HT1080 (cell line): ENCODE results near the gene TMEM98. TPM values are rescaled to one million over a fixed set of nuclear protein-coding genes. Genes with fewer than 3 reads are reported as not detected.
"Not testable (repeated sequence)": the region's sequence is repeated elsewhere in the genome, so short reads cannot be mapped to it uniquely, and the experiment has no call there.

ENCODE experiments used
- DNase-seq: peaks from one replicate; pipeline ENCODE4 v3.0.0-alpha.2; 2015; ENCODE audit warnings: low read depth
- total RNA-seq: library from RNA; depleted of rRNA; stranded (reverse); fragments of >200 nt; shearing (Covaris generic); gene quantifications from 2 replicates; pipeline ENCODE4 v1.2.3, GENCODE V29; 2014; rRNA removed

Gene TMEM98
- total RNA-seq, 1 experiment from 2014 or later, result 23.8 TPM

GRCh38 chr17:32976131-32976530 lies 48.2 kb downstream of the TMEM98 start:
- no peak for DNase-seq

GRCh38 chr17:32976605-32977004 lies 48.7 kb downstream of the TMEM98 start:
- no peak for DNase-seq

- no peak for DNase-seq
These were observed 52.3 kb downstream of the TMEM98 start for GRCh38 chr17:32980230-32980629.

- not testable (repeated sequence) for DNase-seq
These were observed 53.7 kb downstream of the TMEM98 start for GRCh38 chr17:32981611-32982010.

- DNase-seq, result no peak
These were observed 57.2 kb downstream of the TMEM98 start for GRCh38 chr17:32985050-32985756.

GRCh38 chr17:32987453-32987805 lies 59.5 kb downstream of the TMEM98 start:
- DNase-seq, result not testable (repeated sequence)

- DNase-seq, result not testable (repeated sequence)
These were observed 59.9 kb downstream of the TMEM98 start for GRCh38 chr17:32987868-32988267.

- DNase-seq, result no peak
These were observed 60.6 kb downstream of the TMEM98 start for GRCh38 chr17:32988481-32989101.

GRCh38 chr17:32992321-32993033 lies 64.5 kb downstream of the TMEM98 start:
- no peak for DNase-seq

- no peak for DNase-seq
These were observed 66.0 kb downstream of the TMEM98 start for GRCh38 chr17:32993977-32994376.

Other genes starting within 250 kb of the TMEM98 start
- 2.6 and 4.5 TPM in 2 replicates for gene MYO1D, start 51.0 kb upstream of the TMEM98 start, total RNA-seq
- 0.53 TPM in 1 of 2 replicates, not detected in the other for gene SPACA3, start 63.7 kb downstream of the TMEM98 start, total RNA-seq